ENCODE measurements around the gene HHAT. TPM values are rescaled to one million over a fixed set of nuclear protein-coding genes. Genes with fewer than 3 reads are reported as not detected.

Gene HHAT
- total RNA-seq, 1 donor from 2014 or later: 14.7 TPM

DNA sequence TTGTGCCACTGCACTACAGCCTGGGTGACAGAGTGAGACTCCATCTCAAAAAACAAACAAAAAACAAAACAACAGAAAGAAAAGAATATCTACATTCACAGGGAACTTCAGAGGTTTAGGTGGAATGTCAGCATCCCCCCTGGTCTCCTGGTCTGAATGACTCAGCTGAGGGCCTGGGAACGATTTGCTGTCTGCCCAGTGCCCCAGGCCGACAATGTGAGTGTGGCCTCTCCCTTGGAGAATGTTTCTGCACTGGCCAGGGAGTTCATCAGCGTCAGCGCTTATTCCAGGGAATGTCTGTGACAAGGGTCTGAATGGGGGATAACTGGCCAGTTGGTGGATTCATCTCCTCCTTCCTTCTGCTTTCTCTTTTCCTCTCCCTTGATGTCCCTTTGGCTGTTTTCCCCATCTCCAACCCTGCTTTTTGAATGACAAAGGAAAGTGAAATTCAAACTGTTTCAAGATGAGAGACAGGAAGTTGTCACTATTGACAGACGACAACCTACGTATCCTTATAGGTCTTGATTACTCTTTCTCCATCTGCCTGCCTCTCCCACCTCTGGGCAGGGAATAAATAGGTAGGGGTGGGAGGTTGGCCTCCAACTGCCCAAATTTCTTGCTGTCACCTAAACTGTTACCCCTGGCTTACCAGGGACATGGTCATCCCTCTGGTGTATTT, 213.1 kb downstream of the HHAT start:
- Mint-ChIP-seq H3K36me3 (ENCODE audit: insufficient read depth) (no peaks in the 10 kb centered on the region), H3K4me1 (ENCODE audit: low read depth) (no peaks in the 10 kb centered on the region), H3K4me3 (ENCODE audit: low read depth) (no peak overlapping the region), H3K9me3 (ENCODE audit: low read depth) (no peaks in the 10 kb centered on the region), H3K27me3 (no peaks in the 10 kb centered on the region), H3K27ac (no peak overlapping the region)
- TF ChIP-seq, protein P1, sequence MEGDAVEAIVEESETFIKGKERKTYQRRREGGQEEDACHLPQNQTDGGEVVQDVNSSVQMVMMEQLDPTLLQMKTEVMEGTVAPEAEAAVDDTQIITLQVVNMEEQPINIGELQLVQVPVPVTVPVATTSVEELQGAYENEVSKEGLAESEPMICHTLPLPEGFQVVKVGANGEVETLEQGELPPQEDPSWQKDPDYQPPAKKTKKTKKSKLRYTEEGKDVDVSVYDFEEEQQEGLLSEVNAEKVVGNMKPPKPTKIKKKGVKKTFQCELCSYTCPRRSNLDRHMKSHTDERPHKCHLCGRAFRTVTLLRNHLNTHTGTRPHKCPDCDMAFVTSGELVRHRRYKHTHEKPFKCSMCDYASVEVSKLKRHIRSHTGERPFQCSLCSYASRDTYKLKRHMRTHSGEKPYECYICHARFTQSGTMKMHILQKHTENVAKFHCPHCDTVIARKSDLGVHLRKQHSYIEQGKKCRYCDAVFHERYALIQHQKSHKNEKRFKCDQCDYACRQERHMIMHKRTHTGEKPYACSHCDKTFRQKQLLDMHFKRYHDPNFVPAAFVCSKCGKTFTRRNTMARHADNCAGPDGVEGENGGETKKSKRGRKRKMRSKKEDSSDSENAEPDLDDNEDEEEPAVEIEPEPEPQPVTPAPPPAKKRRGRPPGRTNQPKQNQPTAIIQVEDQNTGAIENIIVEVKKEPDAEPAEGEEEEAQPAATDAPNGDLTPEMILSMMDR (IDR thresholded peaks at IDR 0.05; ENCODE audit: unreplicated experiment): no peak
- DNase-seq (ENCODE audit: low spot score, unreplicated experiment): no peak

DNA sequence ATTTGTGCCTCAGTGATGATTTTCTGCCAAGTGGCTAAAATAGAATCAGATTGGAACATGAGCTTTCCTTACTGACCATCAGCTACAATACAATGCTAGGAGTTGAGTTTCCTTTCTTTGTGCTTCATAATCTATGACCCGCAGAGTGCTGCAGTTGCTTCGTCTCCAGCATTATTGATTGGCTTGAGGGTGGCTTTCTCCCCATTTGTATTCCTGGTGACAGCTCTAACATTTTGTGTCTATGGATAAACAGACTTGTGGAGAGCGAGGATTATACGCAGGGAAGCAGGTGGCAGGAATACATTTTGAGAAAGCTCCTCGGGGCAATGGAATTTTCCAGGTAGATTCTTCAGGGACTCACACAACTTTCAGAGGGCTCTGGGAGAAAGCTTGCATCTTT, 223.2 kb downstream of the HHAT start:
- Mint-ChIP-seq H3K27ac (peak overlapping the region; percentile 38), H3K4me1 (ENCODE audit: low read depth) (peaks cover 22% of the 10 kb centered on the region), H3K36me3 (ENCODE audit: insufficient read depth) (no peaks in the 10 kb centered on the region), H3K9me3 (ENCODE audit: low read depth) (no peaks in the 10 kb centered on the region), H3K27me3 (peaks cover 2% of the 10 kb centered on the region), H3K4me3 (ENCODE audit: low read depth) (no peak overlapping the region)
- TF ChIP-seq, protein P1 (IDR thresholded peaks at IDR 0.05; ENCODE audit: unreplicated experiment): no peak
- no peak for DNase-seq (ENCODE audit: low spot score, unreplicated experiment)

DNA sequence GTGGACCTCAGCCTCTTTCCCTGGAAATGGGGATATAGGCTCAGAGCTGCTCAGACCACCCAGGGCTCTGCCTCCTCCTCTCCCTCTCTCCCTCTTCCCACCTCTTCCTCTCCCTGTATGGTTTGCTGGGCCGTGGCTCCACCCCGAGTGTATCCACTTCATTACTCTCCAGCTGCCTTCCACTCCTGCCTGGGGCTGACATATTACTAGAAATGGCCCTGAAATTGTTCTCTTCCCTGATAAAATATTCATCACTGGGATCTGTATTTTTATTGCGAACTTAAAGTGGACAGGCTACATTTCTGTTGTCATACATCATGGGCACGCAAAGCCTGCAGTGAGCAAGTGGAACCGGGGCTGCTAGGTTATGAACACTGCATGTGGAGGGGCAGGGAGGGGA, 225.0 kb downstream of the HHAT start:
- no peaks in the 10 kb centered on the region for H3K9me3 Mint-ChIP-seq (ENCODE audit: low read depth)
- no peak for DNase-seq (ENCODE audit: low spot score, unreplicated experiment)
- no peak overlapping the region for H3K27ac Mint-ChIP-seq
- no peaks in the 10 kb centered on the region for H3K36me3 Mint-ChIP-seq (ENCODE audit: insufficient read depth)
- H3K4me1 Mint-ChIP-seq (ENCODE audit: low read depth): peaks cover 27% of the 10 kb centered on the region
- H3K27me3 Mint-ChIP-seq: peaks cover 2% of the 10 kb centered on the region
- no peak overlapping the region for H3K4me3 Mint-ChIP-seq (ENCODE audit: low read depth)
- TF ChIP-seq, protein P1 (IDR thresholded peaks at IDR 0.05; ENCODE audit: unreplicated experiment): no peak

DNA sequence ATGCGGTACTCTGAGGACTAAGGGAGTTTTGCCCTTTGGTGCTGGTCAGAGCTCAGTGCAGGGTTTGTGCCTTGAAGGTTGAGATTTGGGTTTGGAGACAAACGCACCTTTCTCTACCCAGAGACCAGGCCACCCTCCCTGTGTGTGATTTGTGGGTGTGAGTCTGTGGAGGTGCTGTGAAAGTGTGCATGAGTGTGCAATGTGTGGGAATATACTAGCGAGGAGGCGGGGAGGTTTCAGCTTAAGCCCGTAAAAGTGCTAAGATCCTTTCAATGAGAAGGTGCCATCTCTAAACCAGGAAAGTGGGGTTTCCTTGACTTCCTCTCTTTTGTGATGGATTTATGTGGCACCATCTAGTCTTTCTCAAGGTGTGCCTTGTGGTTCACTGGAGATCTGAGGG, 225.7 kb downstream of the HHAT start:
- DNase-seq (ENCODE audit: low spot score, unreplicated experiment): no peak
- Mint-ChIP-seq H3K9me3 (ENCODE audit: low read depth) (no peaks in the 10 kb centered on the region), H3K27ac (no peak overlapping the region), H3K36me3 (ENCODE audit: insufficient read depth) (no peaks in the 10 kb centered on the region), H3K4me1 (ENCODE audit: low read depth) (peaks cover 28% of the 10 kb centered on the region), H3K4me3 (ENCODE audit: low read depth) (no peak overlapping the region), H3K27me3 (peaks cover 2% of the 10 kb centered on the region)
- TF ChIP-seq, protein P1 (IDR thresholded peaks at IDR 0.05; ENCODE audit: unreplicated experiment): no peak

DNA sequence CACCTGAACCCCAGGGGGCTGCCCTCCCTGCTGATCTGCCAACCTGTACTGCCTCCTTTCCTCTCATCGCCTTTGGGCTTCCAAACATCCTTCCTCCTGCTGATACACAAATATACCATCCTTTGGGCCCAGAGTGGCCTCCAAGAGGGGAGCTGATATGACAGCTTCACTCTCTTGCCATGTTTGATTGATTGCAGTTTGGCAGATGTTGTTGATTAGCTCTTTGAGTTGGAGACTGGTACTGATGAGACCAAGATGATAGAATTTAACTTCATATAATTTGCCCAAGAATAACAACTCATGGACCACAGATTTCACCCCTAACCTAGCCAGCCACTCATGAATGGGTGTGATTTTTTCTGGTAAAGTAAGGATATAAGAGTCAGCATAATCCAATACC, 227.8 kb downstream of the HHAT start:
- H3K27ac Mint-ChIP-seq: no peak overlapping the region
- TF ChIP-seq, protein P1 (IDR thresholded peaks at IDR 0.05; ENCODE audit: unreplicated experiment): no peak
- peaks cover 22% of the 10 kb centered on the region for H3K4me1 Mint-ChIP-seq (ENCODE audit: low read depth)

More for the DNA sequence above, 227.8 kb downstream of the HHAT start:
- peaks cover 2% of the 10 kb centered on the region for H3K27me3 Mint-ChIP-seq
- no peaks in the 10 kb centered on the region for H3K36me3 Mint-ChIP-seq (ENCODE audit: insufficient read depth)
- no peak for DNase-seq (ENCODE audit: low spot score, unreplicated experiment)
- no peak overlapping the region for H3K4me3 Mint-ChIP-seq (ENCODE audit: low read depth)
- no peaks in the 10 kb centered on the region for H3K9me3 Mint-ChIP-seq (ENCODE audit: low read depth)
